ENCODE data around the gene PPP1R3F.
"Not testable (repeated sequence)": the region's sequence is repeated elsewhere in the genome, so short reads cannot be mapped to it uniquely, and the experiment has no call there.

The PPP1R3F gene

DNA sequence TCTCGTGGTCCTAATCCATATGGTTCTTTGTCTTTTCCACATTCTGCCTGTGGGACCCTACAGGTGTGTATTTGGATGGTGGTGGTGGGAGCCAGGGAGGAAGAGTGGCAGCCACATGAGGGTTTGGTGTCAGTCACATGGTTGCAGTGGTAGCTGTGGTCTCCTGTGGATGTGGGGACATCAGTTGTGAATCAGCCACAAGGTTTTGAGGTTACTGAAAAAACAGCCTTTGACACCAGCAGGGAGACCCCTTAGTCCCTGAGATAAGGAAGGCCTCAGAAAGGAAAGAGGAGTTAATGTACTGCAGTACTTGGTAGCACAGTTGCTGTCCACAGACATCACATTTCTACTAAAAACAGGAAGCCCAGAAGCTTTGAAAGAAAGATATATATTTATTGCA lies 18.1 kb downstream of the PPP1R3F start:
- Histone ChIP-seq H3K36me3 (ENCODE audit: insufficient read depth, low read length) (no peaks in the 10 kb centered on the region), H3K4me1 (ENCODE audit: insufficient read depth, low read length) (no peaks in the 10 kb centered on the region)

DNA sequence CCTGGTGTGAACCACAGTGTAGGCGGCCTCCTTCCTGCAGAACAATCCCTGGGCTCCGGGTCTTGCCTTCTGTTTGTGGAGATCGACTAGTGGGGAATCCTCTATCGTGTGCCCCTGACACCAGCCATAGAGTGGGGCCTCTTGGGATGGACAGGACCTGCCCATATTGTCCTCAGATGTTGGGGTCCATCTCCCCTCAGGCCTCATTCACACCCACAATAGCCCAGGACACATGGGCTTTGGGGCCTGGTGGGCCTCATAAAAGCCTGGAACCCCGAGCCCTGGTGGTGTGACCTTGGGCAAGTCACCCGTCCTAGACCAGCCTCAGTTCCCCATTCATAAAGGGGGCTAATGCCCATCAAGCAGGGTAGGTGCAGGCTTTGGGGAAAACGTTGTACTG lies 20.6 kb downstream of the PPP1R3F start:
- no peak overlapping the region for H2AFZ ChIP-seq (ENCODE audit: low read depth, low read length)
- H3K9me3 ChIP-seq (ENCODE audit: low read length) = no peaks in the 10 kb centered on the region
- no peaks in the 10 kb centered on the region for H3K27me3 ChIP-seq (ENCODE audit: insufficient read depth, low read length)
- no peak overlapping the region for H3K4me3 ChIP-seq (ENCODE audit: low read length)
- H3K36me3 ChIP-seq (ENCODE audit: insufficient read depth, low read length) = no peaks in the 10 kb centered on the region
- H3K4me1 ChIP-seq (ENCODE audit: insufficient read depth, low read length) = no peaks in the 10 kb centered on the region

More for the DNA sequence above, 18.1 kb downstream of the PPP1R3F start:
- H3K9me3 ChIP-seq (ENCODE audit: low read length) = no peaks in the 10 kb centered on the region
- H3K27me3 ChIP-seq (ENCODE audit: insufficient read depth, low read length) = no peaks in the 10 kb centered on the region
- no peak overlapping the region for H3K4me3 ChIP-seq (ENCODE audit: low read length)
- H2AFZ ChIP-seq (ENCODE audit: low read depth, low read length) = no peak overlapping the region

DNA sequence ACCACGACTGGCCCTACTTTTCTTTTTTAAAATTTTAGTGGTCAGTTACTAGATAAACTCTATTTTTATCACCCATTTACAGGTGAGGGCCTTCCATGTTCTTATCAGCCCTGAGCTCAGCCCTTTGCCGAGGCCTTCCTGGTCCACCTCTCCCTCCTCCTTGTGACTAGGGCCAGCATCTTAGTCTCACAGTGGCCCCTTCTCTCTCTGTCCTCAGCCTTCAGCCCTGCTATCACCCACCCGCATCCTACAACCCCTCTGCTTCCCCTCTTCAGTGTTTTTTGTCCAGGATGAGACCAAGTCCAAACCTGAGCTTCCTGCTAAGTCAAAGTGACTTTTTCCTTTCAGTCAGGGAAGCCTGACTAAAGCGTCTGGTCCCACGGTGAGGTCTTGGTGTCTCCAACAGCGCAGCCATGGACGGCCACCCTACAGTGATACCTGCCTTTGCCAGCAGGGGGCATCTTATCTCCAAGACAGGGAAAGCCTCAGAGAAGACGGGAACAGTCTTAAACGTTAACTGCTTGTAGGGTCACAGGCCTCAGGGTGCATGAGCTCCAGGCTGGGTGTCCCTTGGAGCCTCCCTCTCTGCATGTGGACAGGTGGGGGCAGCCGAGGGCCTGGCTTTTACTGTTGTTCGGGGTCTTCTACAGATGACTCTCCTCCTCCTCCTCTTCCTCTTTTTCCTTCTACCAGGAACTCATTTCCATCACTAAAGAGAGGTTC lies 22.2 kb downstream of the PPP1R3F start:
- Histone ChIP-seq H2AFZ (ENCODE audit: low read depth, low read length) (no peak overlapping the region), H3K4me1 (ENCODE audit: insufficient read depth, low read length) (no peaks in the 10 kb centered on the region), H3K4me3 (ENCODE audit: low read length) (no peak overlapping the region), H3K27me3 (ENCODE audit: insufficient read depth, low read length) (no peaks in the 10 kb centered on the region), H3K9me3 (ENCODE audit: low read length) (no peaks in the 10 kb centered on the region), H3K36me3 (ENCODE audit: insufficient read depth, low read length) (no peaks in the 10 kb centered on the region)

DNA sequence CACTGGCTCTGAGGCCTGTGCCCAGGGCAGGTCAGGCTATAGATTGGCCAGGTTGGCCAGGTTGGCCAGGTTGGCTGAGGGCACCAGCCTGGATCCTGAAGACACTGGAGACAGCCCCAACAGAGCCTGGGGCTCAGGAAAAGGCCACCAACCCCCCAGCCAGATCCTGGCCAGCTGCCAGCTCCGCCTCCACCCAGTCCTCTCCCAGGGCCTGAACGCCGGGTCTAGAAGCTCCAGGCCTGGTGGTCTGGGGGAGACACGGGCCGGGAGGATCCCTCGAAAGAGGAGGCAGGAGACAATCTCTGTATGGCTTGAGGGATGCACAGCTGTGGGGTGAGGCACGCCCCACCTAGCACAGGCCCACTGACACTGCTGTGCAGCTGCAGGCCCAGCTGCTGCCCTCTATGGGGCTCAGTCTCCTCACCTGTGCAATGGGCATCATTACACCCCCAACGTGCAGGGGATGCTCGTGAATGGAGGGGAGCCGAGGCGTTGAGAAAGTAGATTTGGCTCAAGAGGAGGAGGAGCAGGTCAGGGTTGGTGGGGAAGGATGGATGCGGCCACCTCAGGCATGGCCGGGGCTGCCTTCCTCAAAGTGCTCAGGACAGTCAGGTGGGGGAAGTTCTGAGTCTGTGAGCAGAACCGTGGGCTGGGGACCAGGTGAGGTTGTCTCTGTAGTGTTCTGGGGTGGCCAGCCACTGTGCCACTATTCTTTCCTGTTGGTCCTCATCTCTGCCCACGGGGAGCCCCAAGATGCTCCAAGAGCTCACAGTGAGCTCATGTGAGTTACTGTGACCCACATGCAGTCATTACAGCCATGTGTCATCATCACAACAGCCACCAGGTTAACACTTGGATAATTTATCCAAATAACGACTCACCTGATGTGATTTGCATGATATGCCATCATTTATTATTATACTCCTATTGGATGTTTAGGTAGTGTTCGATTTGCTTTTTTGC lies 23.1 kb downstream of the PPP1R3F start:
- H3K4me1 ChIP-seq (ENCODE audit: insufficient read depth, low read length) = no peaks in the 10 kb centered on the region
- no peaks in the 10 kb centered on the region for H3K27me3 ChIP-seq (ENCODE audit: insufficient read depth, low read length)
- H3K36me3 ChIP-seq (ENCODE audit: insufficient read depth, low read length) = no peaks in the 10 kb centered on the region
- no peak overlapping the region for H3K4me3 ChIP-seq (ENCODE audit: low read length)
- no peaks in the 10 kb centered on the region for H3K9me3 ChIP-seq (ENCODE audit: low read length)
- H2AFZ ChIP-seq (ENCODE audit: low read depth, low read length) = no peak overlapping the region

DNA sequence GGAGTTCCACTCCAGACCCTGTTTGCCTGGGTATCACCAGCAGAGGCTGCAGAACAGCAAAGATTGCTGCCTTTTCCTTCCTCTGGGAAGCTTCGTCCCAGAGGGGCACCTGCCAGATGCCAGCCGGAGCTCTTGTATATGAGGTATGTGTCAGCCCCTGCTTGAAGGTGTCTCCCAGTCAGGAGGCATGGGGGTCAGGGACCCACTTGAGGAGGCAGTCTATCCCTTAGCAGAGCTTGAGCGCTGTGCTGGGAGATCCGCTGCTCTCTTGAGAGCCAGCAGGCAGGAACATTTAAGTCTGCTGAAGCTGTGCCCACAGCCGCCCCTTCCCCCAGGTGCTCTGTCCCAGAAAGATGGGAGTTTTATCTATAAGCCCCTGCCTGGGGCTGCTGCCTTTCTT lies 29.7 kb downstream of the PPP1R3F start:
- H3K4me3 ChIP-seq (ENCODE audit: low read length); H3K36me3 ChIP-seq (ENCODE audit: insufficient read depth, low read length); H3K27me3 ChIP-seq (ENCODE audit: insufficient read depth, low read length); H3K4me1 ChIP-seq (ENCODE audit: insufficient read depth, low read length); H3K9me3 ChIP-seq (ENCODE audit: low read length); H2AFZ ChIP-seq (ENCODE audit: low read depth, low read length): not testable (repeated sequence)

DNA sequence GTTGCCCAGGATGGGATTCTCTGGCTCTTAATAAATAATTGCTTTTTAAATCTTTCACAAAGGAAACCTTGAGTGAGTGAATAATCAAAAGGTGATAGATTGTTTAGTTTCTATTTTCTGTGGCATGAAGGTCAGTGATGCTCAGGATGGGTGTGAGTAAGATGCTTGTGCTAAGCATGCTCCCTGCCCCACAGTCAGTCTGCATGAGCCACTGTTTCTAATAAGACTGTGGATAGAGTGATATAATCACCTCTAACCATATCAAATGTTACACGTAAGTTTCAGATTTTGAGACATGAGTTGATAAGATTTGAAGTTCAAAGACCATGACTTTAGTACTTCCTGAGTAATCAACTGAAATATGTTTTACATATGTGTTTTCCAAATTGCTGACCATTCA lies 31.1 kb downstream of the PPP1R3F start:
- Histone ChIP-seq H3K36me3 (ENCODE audit: insufficient read depth, low read length) (no peaks in the 10 kb centered on the region), H3K4me1 (ENCODE audit: insufficient read depth, low read length) (no peaks in the 10 kb centered on the region)

DNA sequence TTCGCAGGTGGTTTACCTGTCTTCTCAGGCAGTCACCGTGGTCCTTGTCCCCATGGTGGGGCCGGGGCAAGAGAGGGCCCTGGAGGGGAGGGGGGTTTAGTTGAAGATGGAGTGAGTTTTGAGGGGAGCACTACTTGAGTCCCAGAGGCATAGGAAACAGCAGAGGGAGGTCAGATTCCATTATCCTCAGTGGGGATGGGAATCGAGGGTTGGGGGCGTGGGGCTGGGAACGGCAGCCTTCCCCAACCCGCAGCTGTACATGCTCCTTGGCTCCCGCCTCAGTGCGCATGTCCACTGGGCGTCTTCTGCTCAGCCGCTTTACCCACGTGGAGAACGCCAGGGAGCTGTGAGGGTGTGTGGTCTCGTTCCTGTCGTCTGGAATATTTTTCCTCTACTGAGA lies 33.8 kb downstream of the PPP1R3F start, which contains the start of gene GAGE10:
GAGE10 (plus strand) TSS at position 301 of the 400 bp plus-strand sequence. CDS start 1,214 bp downstream, outside the sequence.
- Histone ChIP-seq H3K36me3 (ENCODE audit: insufficient read depth, low read length) (no peaks in the 10 kb centered on the region), H3K4me1 (ENCODE audit: insufficient read depth, low read length) (no peaks in the 10 kb centered on the region), H2AFZ (ENCODE audit: low read depth, low read length) (no peak within 1 kb of the TSS), H3K9me3 (ENCODE audit: low read length) (no peaks in the 10 kb centered on the region), H3K27me3 (ENCODE audit: insufficient read depth, low read length) (no peaks in the 10 kb centered on the region), H3K4me3 (ENCODE audit: low read length) (no peak within 1 kb of the TSS)

More for the DNA sequence above, 31.1 kb downstream of the PPP1R3F start:
- Histone ChIP-seq H3K9me3 (ENCODE audit: low read length) (no peaks in the 10 kb centered on the region), H3K27me3 (ENCODE audit: insufficient read depth, low read length) (no peaks in the 10 kb centered on the region), H3K4me3 (ENCODE audit: low read length) (no peak overlapping the region), H2AFZ (ENCODE audit: low read depth, low read length) (no peak overlapping the region)

DNA sequence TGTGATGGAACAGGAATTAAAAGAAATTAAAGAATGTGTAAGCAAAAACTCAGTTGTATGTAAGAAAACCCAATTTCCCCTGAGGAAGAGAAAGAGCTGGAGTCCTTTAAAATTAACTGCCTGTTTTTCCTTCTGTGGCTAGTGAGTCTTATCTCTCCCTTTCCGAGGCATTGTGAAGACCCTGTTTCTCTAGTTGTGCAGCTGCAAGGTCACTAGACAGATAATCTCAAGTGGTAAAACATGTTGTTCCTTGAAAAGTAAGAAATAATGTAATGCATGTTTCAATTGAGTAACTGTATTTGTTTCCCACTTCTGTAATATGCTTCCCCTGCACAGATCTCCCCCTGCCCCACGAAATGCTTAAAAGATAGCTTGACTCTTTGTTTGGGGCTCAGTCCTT lies 38.2 kb downstream of the PPP1R3F start:
- H3K4me3 ChIP-seq (ENCODE audit: low read length); H3K4me1 ChIP-seq (ENCODE audit: insufficient read depth, low read length): not testable (repeated sequence)

DNA sequence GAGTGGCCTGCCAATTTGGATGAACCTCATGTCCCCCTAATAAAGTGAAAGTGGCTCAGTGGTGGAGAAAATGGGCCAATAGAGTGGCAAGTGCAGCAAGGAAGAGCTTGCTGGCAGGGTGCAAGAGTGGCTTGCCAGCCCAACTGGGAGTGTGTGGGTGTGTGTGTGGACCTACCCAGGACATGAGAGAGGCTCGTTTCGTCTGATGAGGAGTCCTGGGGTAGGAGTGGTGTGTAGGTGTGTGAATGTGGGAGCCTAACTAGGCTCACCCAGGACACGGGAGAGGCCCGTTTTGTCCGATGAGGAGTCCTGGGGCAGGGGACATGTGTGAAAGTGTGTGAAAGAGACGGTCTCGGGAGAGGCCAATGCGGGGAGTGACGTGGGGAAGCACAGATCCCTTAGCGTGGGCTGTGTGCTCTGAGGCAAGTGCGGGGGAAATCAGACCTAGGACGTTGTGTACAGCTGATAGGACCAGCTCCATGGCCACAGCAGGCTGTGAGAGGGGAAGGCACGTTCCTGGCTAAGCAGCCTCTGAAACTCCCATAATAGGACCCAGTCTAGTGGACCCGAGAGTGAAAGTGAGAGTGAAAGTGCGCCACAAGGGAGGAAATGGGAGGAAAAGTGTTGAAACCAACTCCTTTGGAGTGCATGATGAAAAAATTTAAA lies 39.1 kb downstream of the PPP1R3F start:
- Histone ChIP-seq H3K4me1 (ENCODE audit: insufficient read depth, low read length) (peaks cover 3% of the 10 kb centered on the region), H2AFZ (ENCODE audit: low read depth, low read length) (no peak overlapping the region), H3K9me3 (ENCODE audit: low read length) (no peaks in the 10 kb centered on the region), H3K36me3 (ENCODE audit: insufficient read depth, low read length) (no peaks in the 10 kb centered on the region), H3K27me3 (ENCODE audit: insufficient read depth, low read length) (no peaks in the 10 kb centered on the region), H3K4me3 (ENCODE audit: low read length) (no peak overlapping the region)

More for the DNA sequence above, 38.2 kb downstream of the PPP1R3F start:
- not testable (repeated sequence) for H2AFZ ChIP-seq (ENCODE audit: low read depth, low read length); H3K36me3 ChIP-seq (ENCODE audit: insufficient read depth, low read length); H3K9me3 ChIP-seq (ENCODE audit: low read length); H3K27me3 ChIP-seq (ENCODE audit: insufficient read depth, low read length)

DNA sequence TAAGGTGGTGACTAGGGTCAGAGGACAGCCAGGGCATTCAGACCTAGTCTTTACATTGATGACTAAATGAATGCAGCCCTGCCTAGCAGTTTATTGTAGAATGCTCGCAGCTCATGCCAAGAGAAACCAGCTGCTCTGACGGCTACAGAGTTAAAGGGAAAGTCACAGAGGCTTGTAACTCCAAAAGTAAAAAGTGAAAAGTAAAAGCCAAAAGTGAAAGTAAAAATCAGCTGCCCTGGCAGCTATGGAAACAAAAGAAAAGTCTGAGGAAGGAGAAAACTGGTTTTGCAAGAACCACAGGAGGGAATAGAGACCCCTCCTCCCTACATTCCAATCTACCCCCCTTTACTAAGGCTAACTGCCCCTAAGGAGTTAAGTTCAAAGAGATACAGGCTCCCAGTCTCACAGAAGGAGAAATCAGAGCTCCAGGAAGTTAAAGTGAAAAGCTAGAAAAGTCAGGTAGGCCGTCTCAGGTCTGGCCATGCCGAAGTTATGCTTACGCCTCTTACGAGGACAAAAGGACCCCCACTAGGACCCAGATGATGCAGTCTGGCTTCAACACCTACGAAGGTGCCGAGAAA lies 39.9 kb downstream of the PPP1R3F start:
- Histone ChIP-seq H3K9me3 (ENCODE audit: low read length) (no peaks in the 10 kb centered on the region), H3K4me1 (ENCODE audit: insufficient read depth, low read length) (peaks cover 3% of the 10 kb centered on the region), H2AFZ (ENCODE audit: low read depth, low read length) (peak overlapping the region; percentile 37), H3K4me3 (ENCODE audit: low read length) (peak overlapping the region; percentile 11), H3K36me3 (ENCODE audit: insufficient read depth, low read length) (no peaks in the 10 kb centered on the region), H3K27me3 (ENCODE audit: insufficient read depth, low read length) (no peaks in the 10 kb centered on the region)

DNA sequence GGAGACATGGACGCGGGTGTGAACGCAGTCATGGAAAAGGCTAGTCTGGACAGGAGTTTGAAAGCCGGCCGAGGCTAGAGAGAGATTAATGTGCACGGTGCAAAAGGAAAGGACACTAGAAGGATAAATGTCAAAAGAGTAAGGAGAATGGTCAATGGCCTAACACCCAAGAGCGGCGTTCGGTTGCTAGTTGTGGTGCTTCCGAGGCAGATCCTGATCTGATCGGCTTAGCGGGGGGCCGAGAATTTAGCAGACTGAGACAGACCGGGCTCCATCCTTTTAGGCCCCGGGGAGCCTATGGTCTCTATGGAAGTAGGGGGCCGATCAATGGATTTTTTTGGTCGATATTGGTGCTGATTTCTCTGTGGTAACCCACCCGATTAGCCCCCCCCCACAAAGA lies 40.8 kb downstream of the PPP1R3F start:
- H3K4me1 ChIP-seq (ENCODE audit: insufficient read depth, low read length) = peaks cover 3% of the 10 kb centered on the region
- H3K4me3 ChIP-seq (ENCODE audit: low read length) = no peak overlapping the region
- no peaks in the 10 kb centered on the region for H3K27me3 ChIP-seq (ENCODE audit: insufficient read depth, low read length)
- no peaks in the 10 kb centered on the region for H3K36me3 ChIP-seq (ENCODE audit: insufficient read depth, low read length)
- H3K9me3 ChIP-seq (ENCODE audit: low read length) = no peaks in the 10 kb centered on the region
- no peak overlapping the region for H2AFZ ChIP-seq (ENCODE audit: low read depth, low read length)

DNA sequence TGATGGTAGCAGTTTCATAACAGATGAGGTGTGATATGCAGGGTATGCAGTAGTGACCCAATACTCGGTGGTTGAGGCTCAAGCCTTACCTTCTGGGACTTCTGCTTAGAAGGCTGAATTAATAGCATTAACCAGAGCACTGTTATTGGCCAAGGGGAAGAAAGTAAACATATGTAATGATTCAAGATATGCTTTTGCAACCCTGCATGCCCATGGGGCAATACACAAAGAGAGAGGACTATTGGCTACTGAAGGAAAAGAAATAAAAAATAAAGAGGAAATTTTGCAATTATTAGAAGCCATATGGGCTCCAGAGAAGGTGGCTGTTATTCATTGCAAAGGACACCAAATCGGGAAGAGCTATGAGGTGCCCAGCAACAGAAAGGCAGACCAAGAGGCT lies 42.6 kb downstream of the PPP1R3F start:
- Histone ChIP-seq H3K9me3 (ENCODE audit: low read length) (no peaks in the 10 kb centered on the region), H3K4me3 (ENCODE audit: low read length) (no peak overlapping the region), H2AFZ (ENCODE audit: low read depth, low read length) (no peak overlapping the region), H3K27me3 (ENCODE audit: insufficient read depth, low read length) (peaks cover 5% of the 10 kb centered on the region), H3K36me3 (ENCODE audit: insufficient read depth, low read length) (no peaks in the 10 kb centered on the region), H3K4me1 (ENCODE audit: insufficient read depth, low read length) (peaks cover 3% of the 10 kb centered on the region)
